ENCODE measurements around the gene MED22. TPM values are rescaled to one million over a fixed set of nuclear protein-coding genes. Genes with fewer than 3 reads are reported as not detected.

MED22 gene
- total and polyA plus RNA-seq, 2 donors from 2014 or later: 24.6 to 32.7 TPM

DNA sequence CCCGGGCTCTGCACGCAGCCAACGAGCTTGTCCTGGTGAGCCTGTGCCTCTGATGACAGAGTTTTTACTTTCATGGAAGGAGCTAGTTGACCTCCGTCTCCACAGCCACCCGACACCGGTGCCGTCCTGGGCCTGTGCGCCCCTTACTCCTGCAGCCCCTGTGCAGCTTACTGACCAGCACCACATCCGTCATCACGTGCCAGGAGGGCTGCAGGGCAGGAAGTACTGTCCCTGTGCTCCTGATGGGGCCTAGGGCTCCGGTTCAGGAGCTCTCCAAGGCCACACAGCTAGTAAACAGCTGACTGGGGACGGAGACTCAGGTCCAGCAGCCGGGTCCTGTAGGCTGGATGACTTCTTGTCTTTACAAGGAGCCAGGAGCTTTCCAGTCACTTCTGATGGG, 38.4 kb upstream of the MED22 start:
- no peak overlapping the region for H3K27ac ChIP-seq (ENCODE audit: low read depth in 2 of 2, low read length in 2 of 2)
- intact Hi-C loops (cut with DNase I): no loop called here
- TF ChIP-seq, protein P1, sequence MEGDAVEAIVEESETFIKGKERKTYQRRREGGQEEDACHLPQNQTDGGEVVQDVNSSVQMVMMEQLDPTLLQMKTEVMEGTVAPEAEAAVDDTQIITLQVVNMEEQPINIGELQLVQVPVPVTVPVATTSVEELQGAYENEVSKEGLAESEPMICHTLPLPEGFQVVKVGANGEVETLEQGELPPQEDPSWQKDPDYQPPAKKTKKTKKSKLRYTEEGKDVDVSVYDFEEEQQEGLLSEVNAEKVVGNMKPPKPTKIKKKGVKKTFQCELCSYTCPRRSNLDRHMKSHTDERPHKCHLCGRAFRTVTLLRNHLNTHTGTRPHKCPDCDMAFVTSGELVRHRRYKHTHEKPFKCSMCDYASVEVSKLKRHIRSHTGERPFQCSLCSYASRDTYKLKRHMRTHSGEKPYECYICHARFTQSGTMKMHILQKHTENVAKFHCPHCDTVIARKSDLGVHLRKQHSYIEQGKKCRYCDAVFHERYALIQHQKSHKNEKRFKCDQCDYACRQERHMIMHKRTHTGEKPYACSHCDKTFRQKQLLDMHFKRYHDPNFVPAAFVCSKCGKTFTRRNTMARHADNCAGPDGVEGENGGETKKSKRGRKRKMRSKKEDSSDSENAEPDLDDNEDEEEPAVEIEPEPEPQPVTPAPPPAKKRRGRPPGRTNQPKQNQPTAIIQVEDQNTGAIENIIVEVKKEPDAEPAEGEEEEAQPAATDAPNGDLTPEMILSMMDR (IDR thresholded peaks at IDR 0.05; ENCODE audit: borderline replicate concordance, extremely low read depth, insufficient read depth): no peak
- H3K27me3 ChIP-seq (ENCODE audit: control insufficient read depth, insufficient read depth, low read length): no peaks in the 10 kb centered on the region
- H3K4me1 ChIP-seq (ENCODE audit: control insufficient read depth in 2 of 3, insufficient read depth in 2 of 3, low read depth in 1 of 3, low read length in 3 of 3): no peaks in the 10 kb centered on the region
- no peak overlapping the region for H3K4me3 ChIP-seq (ENCODE audit: low read length in 3 of 3)
- FAIRE-seq (no peak), DNase-seq (no peak)
- H3K9ac ChIP-seq (ENCODE audit: low read length in 3 of 3): no peak overlapping the region
- H3K9me3 ChIP-seq (ENCODE audit: control insufficient read depth in 2 of 3, insufficient read depth in 1 of 3, low read length in 3 of 3): peaks cover 0 to 4% (median 0%) of the 10 kb centered on the region in 3 donors
- peaks cover 0 to 3% (median 0%) of the 10 kb centered on the region in 3 donors for H3K36me3 ChIP-seq (ENCODE audit: control insufficient read depth in 2 of 3, insufficient read depth in 3 of 3, low read length in 3 of 3)

DNA sequence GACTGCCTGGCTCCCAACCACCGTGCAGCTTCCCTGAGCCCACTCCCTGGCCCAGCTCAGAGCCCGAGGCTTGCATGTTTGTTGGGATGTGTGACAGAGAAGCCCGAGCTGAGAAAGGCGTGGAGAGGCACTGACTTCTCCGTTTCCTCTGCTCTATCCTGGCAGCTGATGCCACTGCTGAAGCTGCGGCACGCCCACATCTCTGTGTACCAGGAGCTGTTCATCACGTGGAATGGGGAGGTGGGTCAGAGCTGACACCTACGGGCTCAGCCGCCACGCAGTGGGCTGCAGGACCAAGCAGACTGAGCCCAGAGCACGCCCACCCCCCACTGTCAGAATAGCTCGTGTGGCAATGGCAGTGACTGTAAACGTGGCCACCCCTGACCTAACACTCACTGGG, 37.5 kb upstream of the MED22 start:
- intact Hi-C loops (cut with DNase I): no loop called here

DNA sequence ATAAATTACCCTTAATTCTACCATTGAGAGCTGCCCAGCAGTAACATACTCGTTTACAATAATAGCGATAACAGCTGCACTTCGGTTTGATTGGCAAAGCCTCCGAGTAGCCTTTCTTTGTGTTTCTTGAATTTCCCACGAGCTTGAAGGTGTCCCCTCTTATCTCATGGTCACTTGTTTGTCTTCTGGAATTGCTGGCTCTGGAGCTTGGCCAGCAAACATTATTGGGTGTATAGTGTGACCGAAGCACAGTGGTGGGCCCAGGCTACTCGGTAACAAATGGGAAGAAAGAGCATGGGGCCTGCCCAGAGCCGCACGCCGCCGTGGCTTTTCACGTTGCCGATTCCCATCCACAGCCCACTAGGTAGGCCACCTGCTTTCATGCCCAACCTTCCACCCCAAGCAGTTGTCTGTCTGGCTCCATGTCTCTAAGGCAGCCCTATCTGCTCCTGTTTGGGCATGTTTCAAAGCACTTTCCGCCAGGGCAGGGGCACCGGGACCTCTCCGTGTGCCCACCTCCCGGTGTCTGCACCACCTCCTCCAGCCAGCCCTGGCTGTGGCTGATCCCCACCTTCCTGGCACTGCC, 36.9 kb upstream of the MED22 start:
- H3K36me3 ChIP-seq (ENCODE audit: control insufficient read depth in 2 of 3, insufficient read depth in 3 of 3, low read length in 3 of 3): peaks cover 0 to 3% (median 0%) of the 10 kb centered on the region in 3 donors
- no peaks in the 10 kb centered on the region for H3K27me3 ChIP-seq (ENCODE audit: control insufficient read depth, insufficient read depth, low read length)
- TF ChIP-seq, protein P1 (IDR thresholded peaks at IDR 0.05; ENCODE audit: borderline replicate concordance, extremely low read depth, insufficient read depth): no peak
- no peak overlapping the region for H3K9ac ChIP-seq (ENCODE audit: low read length in 3 of 3)
- no peak for FAIRE-seq
- no peaks in the 10 kb centered on the region for H3K4me1 ChIP-seq (ENCODE audit: control insufficient read depth in 2 of 3, insufficient read depth in 2 of 3, low read depth in 1 of 3, low read length in 3 of 3)
- H3K4me3 ChIP-seq (ENCODE audit: low read length in 3 of 3): no peak overlapping the region
- H3K27ac ChIP-seq (ENCODE audit: low read depth in 2 of 2, low read length in 2 of 2): no peak overlapping the region
- peaks cover 0 to 4% (median 0%) of the 10 kb centered on the region in 3 donors for H3K9me3 ChIP-seq (ENCODE audit: control insufficient read depth in 2 of 3, insufficient read depth in 1 of 3, low read length in 3 of 3)
- DNase-seq: no peak
- intact Hi-C loops (cut with DNase I): no loop called here

More for the DNA sequence above, 37.5 kb upstream of the MED22 start:
- DNase-seq: no peak
- Histone ChIP-seq H3K36me3 (ENCODE audit: control insufficient read depth in 2 of 3, insufficient read depth in 3 of 3, low read length in 3 of 3) (peaks cover 0 to 3% (median 0%) of the 10 kb centered on the region in 3 donors), H3K27ac (ENCODE audit: low read depth in 2 of 2, low read length in 2 of 2) (no peak overlapping the region), H3K4me1 (ENCODE audit: control insufficient read depth in 2 of 3, insufficient read depth in 2 of 3, low read depth in 1 of 3, low read length in 3 of 3) (no peaks in the 10 kb centered on the region), H3K9ac (ENCODE audit: low read length in 3 of 3) (no peak overlapping the region), H3K27me3 (ENCODE audit: control insufficient read depth, insufficient read depth, low read length) (no peaks in the 10 kb centered on the region), H3K9me3 (ENCODE audit: control insufficient read depth in 2 of 3, insufficient read depth in 1 of 3, low read length in 3 of 3) (peaks cover 0 to 4% (median 0%) of the 10 kb centered on the region in 3 donors), H3K4me3 (ENCODE audit: low read length in 3 of 3) (no peak overlapping the region)
- no peak for FAIRE-seq
- TF ChIP-seq, protein P1 (IDR thresholded peaks at IDR 0.05; ENCODE audit: borderline replicate concordance, extremely low read depth, insufficient read depth): no peak

Data from kidney (tissue), 14 donors.